Osteoblast (primary cell): ENCODE results near the gene MGAT4B. TPM values are rescaled to one million over a fixed set of nuclear protein-coding genes. Genes with fewer than 3 reads are reported as not detected.
A peak's percentile ranks its signal among the peaks of the same experiment; 100 is the strongest.

Experiments used
- DNase-seq: peaks from one replicate; pipeline ENCODE4 v3.0.0; 2011; ENCODE audit warnings: low spot score, mixed read lengths; ENCODE audit not compliant: insufficient read length; ENCODE audit errors: missing footprints
- H2AFZ ChIP-seq: 2 replicates; pipeline ENCODE4 v1.6.0; 2011; ENCODE audit warnings: mild to moderate bottlenecking, low read length
- H3K27ac ChIP-seq: 2 replicates; pipeline ENCODE4 v1.5.1; 2011; ENCODE audit warnings: mild to moderate bottlenecking, low read depth, low read length, moderate library complexity
- H3K27me3 ChIP-seq: 2 replicates; pipeline ENCODE4 v1.6.0; 2012; ENCODE audit warnings: mild to moderate bottlenecking, control low read depth, inconsistent platforms, low read length, moderate library complexity; ENCODE audit not compliant: insufficient read depth
- H3K36me3 ChIP-seq: 2 replicates; pipeline ENCODE4 v1.5.1; 2011; ENCODE audit warnings: mild to moderate bottlenecking, low read length, control low read depth, moderate library complexity; ENCODE audit not compliant: insufficient read depth
- H3K4me1 ChIP-seq: 2 replicates; pipeline ENCODE4 v1.5.1; 2011; ENCODE audit warnings: mild to moderate bottlenecking, low read length, control low read depth, moderate library complexity; ENCODE audit not compliant: insufficient read depth
- H3K4me2 ChIP-seq: 2 replicates; pipeline ENCODE4 v1.6.0; 2011; ENCODE audit warnings: mild to moderate bottlenecking, low read length; ENCODE audit not compliant: insufficient read depth
- H3K4me3 ChIP-seq: fragments of 200-600 bp; sonication (generic); 3 replicates; pipeline ENCODE4 v1.5.1; 2012; ENCODE audit warnings: mild to moderate bottlenecking, low read length, inconsistent platforms; ENCODE audit not compliant: insufficient read depth
- H3K79me2 ChIP-seq: 2 replicates; pipeline ENCODE4 v1.6.0; 2012; ENCODE audit warnings: mild to moderate bottlenecking, low read length, control low read depth, inconsistent platforms; ENCODE audit not compliant: insufficient read depth
- H3K9me3 ChIP-seq: 2 replicates; pipeline ENCODE4 v1.5.1; 2011; ENCODE audit warnings: low read depth, low read length, control low read depth
- H4K20me1 ChIP-seq: 2 replicates; pipeline ENCODE4 v1.6.0; 2012; ENCODE audit warnings: mild to moderate bottlenecking, low read length, control low read depth; ENCODE audit not compliant: insufficient read depth
- total RNA-seq: library from RNA; depleted of rRNA; stranded (reverse); fragments of >200 nt; gene quantifications from 2 replicates; pipeline ENCODE4 v1.2.3, GENCODE V29; 2012
- TF ChIP-seq, protein P1 (sequence below): IDR thresholded peaks from 2 replicates; pipeline ENCODE4 v1.5.1; 2011; ENCODE audit warnings: mild to moderate bottlenecking, low read depth, low read length, moderate library complexity; ENCODE audit errors: extremely low read depth

MGAT4B gene
- total RNA-seq, 1 donor = 95.9 TPM

DNA sequence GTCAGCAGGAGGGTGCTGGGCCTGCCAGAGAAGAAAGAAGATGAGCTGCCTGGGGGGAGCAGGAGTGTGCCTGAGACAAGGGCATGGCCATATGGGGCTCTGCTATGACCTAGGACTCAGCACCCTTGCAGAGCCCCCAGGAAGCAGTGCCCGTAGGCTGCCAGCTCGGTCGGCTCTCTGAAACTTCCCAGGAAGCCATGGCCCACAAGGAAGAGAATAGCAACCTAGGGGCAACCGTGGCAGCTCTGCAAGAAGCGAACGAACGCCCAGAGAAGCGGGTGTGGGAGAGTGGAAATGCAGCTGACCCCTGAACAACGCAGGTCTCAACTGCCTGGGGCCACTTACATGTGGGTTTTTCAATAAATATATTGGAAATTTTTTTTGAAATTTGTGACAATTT lies 23.5 kb downstream of the MGAT4B start:
- Histone ChIP-seq H4K20me1 (peaks cover under 1% of the 10 kb centered on the region), H3K27ac (no peak overlapping the region), H3K27me3 (no peaks in the 10 kb centered on the region), H2AFZ (no peak overlapping the region), H3K4me2 (no peak overlapping the region), H3K9me3 (no peaks in the 10 kb centered on the region), H3K4me1 (no peaks in the 10 kb centered on the region), H3K79me2 (no peaks in the 10 kb centered on the region), H3K4me3 (no peak overlapping the region), H3K36me3 (peaks cover 9% of the 10 kb centered on the region)
- TF ChIP-seq, protein P1, sequence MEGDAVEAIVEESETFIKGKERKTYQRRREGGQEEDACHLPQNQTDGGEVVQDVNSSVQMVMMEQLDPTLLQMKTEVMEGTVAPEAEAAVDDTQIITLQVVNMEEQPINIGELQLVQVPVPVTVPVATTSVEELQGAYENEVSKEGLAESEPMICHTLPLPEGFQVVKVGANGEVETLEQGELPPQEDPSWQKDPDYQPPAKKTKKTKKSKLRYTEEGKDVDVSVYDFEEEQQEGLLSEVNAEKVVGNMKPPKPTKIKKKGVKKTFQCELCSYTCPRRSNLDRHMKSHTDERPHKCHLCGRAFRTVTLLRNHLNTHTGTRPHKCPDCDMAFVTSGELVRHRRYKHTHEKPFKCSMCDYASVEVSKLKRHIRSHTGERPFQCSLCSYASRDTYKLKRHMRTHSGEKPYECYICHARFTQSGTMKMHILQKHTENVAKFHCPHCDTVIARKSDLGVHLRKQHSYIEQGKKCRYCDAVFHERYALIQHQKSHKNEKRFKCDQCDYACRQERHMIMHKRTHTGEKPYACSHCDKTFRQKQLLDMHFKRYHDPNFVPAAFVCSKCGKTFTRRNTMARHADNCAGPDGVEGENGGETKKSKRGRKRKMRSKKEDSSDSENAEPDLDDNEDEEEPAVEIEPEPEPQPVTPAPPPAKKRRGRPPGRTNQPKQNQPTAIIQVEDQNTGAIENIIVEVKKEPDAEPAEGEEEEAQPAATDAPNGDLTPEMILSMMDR = no peak
- peak; percentile 63 for DNase-seq

GRCh38 chr5:179781846-179782245 lies 24.8 kb downstream of the MGAT4B start:
- Histone ChIP-seq H3K27ac (no peak overlapping the region), H3K79me2 (no peaks in the 10 kb centered on the region)
- DNase-seq = no peak

DNA sequence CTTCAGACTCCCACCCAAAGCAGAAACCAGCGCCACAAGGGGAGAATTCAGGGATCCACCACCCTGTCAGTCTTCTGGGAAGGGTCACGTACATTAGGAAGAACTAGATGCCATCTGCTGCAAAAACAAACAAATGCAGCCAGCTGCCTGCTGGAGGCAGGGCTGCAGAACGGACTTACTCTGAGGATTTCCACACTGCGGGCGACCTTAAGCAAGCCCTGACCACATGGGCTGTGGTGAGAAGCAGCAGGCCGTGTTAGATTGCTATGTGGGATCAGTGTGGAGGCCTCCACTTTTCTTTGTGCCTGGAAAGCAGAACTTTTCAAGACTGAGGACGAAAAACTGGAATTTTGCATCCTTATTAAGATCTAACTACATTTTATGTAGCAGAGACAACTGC lies 26.3 kb downstream of the MGAT4B start:
- peaks cover 28% of the 10 kb centered on the region for H3K36me3 ChIP-seq
- no peak overlapping the region for H2AFZ ChIP-seq
- H3K27me3 ChIP-seq = no peaks in the 10 kb centered on the region
- H3K79me2 ChIP-seq = no peaks in the 10 kb centered on the region
- H3K4me3 ChIP-seq = no peak overlapping the region
- no peaks in the 10 kb centered on the region for H3K4me1 ChIP-seq
- H3K4me2 ChIP-seq = no peak overlapping the region
- H3K9me3 ChIP-seq = no peaks in the 10 kb centered on the region
- H3K27ac ChIP-seq = no peak overlapping the region
- peak; percentile 64 for DNase-seq
- H4K20me1 ChIP-seq = peaks cover 6% of the 10 kb centered on the region
- TF ChIP-seq, protein P1 = no peak

More at GRCh38 chr5:179781846-179782245, 24.8 kb downstream of the MGAT4B start:
- Histone ChIP-seq H3K4me2 (no peak overlapping the region), H4K20me1 (peaks cover 6% of the 10 kb centered on the region), H3K9me3 (no peaks in the 10 kb centered on the region), H3K4me1 (no peaks in the 10 kb centered on the region), H2AFZ (no peak overlapping the region), H3K27me3 (no peaks in the 10 kb centered on the region), H3K36me3 (peaks cover 19% of the 10 kb centered on the region), H3K4me3 (no peak overlapping the region)
- TF ChIP-seq, protein P1 = no peak

DNA sequence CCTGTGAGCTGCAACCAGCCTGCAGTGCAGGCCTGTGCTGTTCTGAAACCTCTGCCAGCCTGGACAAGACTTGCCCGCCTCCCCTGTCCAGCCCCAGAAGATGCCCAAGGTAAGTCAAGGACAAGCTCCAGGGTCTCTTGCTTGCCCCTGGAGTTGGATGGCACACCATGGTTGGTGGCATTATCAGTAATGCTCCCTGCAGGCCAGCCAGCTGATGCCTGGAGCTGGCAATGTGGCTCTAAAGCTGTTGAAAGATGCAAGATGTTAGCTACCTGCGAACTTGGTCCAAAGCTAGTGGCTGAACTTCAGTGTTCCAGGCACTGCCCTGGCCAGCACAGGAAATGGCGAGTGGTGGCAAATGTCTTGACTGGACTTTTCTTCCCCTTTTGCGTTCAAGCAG lies 26.8 kb downstream of the MGAT4B start:
- peaks cover 32% of the 10 kb centered on the region for H3K36me3 ChIP-seq
- H3K4me2 ChIP-seq = no peak overlapping the region
- H3K4me1 ChIP-seq = no peaks in the 10 kb centered on the region
- no peak overlapping the region for H3K27ac ChIP-seq
- H3K79me2 ChIP-seq = no peaks in the 10 kb centered on the region
- TF ChIP-seq, protein P1 = no peak
- H3K9me3 ChIP-seq = no peaks in the 10 kb centered on the region
- no peaks in the 10 kb centered on the region for H3K27me3 ChIP-seq
- no peak overlapping the region for H3K4me3 ChIP-seq
- peak; percentile 68 for DNase-seq
- H2AFZ ChIP-seq = no peak overlapping the region
- peaks cover 6% of the 10 kb centered on the region for H4K20me1 ChIP-seq
